AG10803 (cell line): Measurements from ENCODE around the gene GH1.
"Not testable (repeated sequence)": the region's sequence is repeated elsewhere in the genome, so short reads cannot be mapped to it uniquely, and the experiment has no call there.

ENCODE experiments used
- DNase-seq: peaks from one replicate; pipeline ENCODE4 v3.0.0; 2010; ENCODE audit warnings: low read depth
- H3K4me3 ChIP-seq: 2 replicates; pipeline ENCODE4 v1.5.1; 2011; ENCODE audit warnings: mild to moderate bottlenecking, low read length, control low read depth
- CTCF ChIP-seq: conservative IDR thresholded peaks from 2 replicates; pipeline ENCODE4 v1.5.1; 2011; ENCODE audit warnings: mild to moderate bottlenecking, low read length, control low read depth, inconsistent platforms

GH1 gene

GRCh38 chr17:63918789-63919305, at the start of gene GH1:
Gene GH1 (minus strand): TSS chr17:63918839. CDS start chr17:63918776, 63 bp downstream.
- not testable (repeated sequence) for H3K4me3 ChIP-seq, DNase-seq

- DNase-seq, result no peak
- TF ChIP-seq CTCF, result no peak
- H3K4me3 ChIP-seq, result no peak overlapping the region
Measured at GRCh38 chr17:63967953-63968352, 49.3 kb upstream of the GH1 start.

- no peak for DNase-seq
- no peak for TF ChIP-seq CTCF
- no peak overlapping the region for H3K4me3 ChIP-seq
Measured at GRCh38 chr17:63966646-63967264, 48.1 kb upstream of the GH1 start.

GRCh38 chr17:63963123-63963522, 44.5 kb upstream of the GH1 start:
- no peak overlapping the region for H3K4me3 ChIP-seq
- no peak for DNase-seq
- TF ChIP-seq CTCF, result no peak

GRCh38 chr17:63962298-63962744, 43.7 kb upstream of the GH1 start:
- no peak for TF ChIP-seq CTCF
- H3K4me3 ChIP-seq, result no peak overlapping the region
- DNase-seq, result no peak

- peak overlapping the region; percentile 12; the same call in 1 of the 2 replicates for H3K4me3 ChIP-seq
Measured at GRCh38 chr17:63961355-63962212, 42.9 kb upstream of the GH1 start.

More at GRCh38 chr17:63961355-63962212, 42.9 kb upstream of the GH1 start:
- peak; percentile 37 for DNase-seq
- TF ChIP-seq CTCF, result no peak
